ENCODE measurements around the gene FBXO40. TPM values are rescaled to one million over a fixed set of nuclear protein-coding genes. Genes with fewer than 3 reads are reported as not detected.

Gene FBXO40
- total RNA-seq, 2 donors from 2014 or later, result not detected

- Mint-ChIP-seq H3K36me3 (ENCODE audit: low read depth) (no peaks in the 10 kb centered on the region), H3K4me3 (no peak overlapping the region), H3K27me3 (ENCODE audit: insufficient read depth) (no peaks in the 10 kb centered on the region), H3K9me3 (no peaks in the 10 kb centered on the region), H3K27ac (no peak overlapping the region), H3K4me1 (no peaks in the 10 kb centered on the region)
- Histone ChIP-seq H3K27me3 (ENCODE audit: control insufficient read depth, insufficient read depth, low read length, poor library complexity, severe bottlenecking) (no peaks in the 10 kb centered on the region), H3K4me3 (ENCODE audit: low read length) (no peak overlapping the region), H3K27ac (ENCODE audit: low read depth, low read length) (no peak overlapping the region), H3K9ac (ENCODE audit: extremely low read depth, low read length, poor library complexity, severe bottlenecking) (no peak overlapping the region), H3K9me3 (ENCODE audit: control insufficient read depth, low read length) (no peaks in the 10 kb centered on the region), H3K4me1 (ENCODE audit: control insufficient read depth, insufficient read depth, low read length) (no peaks in the 10 kb centered on the region), H3K36me3 (ENCODE audit: control insufficient read depth, insufficient read depth, low read length) (no peaks in the 10 kb centered on the region)
- TF ChIP-seq, protein P1, sequence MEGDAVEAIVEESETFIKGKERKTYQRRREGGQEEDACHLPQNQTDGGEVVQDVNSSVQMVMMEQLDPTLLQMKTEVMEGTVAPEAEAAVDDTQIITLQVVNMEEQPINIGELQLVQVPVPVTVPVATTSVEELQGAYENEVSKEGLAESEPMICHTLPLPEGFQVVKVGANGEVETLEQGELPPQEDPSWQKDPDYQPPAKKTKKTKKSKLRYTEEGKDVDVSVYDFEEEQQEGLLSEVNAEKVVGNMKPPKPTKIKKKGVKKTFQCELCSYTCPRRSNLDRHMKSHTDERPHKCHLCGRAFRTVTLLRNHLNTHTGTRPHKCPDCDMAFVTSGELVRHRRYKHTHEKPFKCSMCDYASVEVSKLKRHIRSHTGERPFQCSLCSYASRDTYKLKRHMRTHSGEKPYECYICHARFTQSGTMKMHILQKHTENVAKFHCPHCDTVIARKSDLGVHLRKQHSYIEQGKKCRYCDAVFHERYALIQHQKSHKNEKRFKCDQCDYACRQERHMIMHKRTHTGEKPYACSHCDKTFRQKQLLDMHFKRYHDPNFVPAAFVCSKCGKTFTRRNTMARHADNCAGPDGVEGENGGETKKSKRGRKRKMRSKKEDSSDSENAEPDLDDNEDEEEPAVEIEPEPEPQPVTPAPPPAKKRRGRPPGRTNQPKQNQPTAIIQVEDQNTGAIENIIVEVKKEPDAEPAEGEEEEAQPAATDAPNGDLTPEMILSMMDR (conservative IDR thresholded peaks at IDR 0.05), result no peak
- DNase-seq, result no peak
Measured at GRCh38 chr3:121651684-121652083, 58.5 kb downstream of the FBXO40 start.

DNA sequence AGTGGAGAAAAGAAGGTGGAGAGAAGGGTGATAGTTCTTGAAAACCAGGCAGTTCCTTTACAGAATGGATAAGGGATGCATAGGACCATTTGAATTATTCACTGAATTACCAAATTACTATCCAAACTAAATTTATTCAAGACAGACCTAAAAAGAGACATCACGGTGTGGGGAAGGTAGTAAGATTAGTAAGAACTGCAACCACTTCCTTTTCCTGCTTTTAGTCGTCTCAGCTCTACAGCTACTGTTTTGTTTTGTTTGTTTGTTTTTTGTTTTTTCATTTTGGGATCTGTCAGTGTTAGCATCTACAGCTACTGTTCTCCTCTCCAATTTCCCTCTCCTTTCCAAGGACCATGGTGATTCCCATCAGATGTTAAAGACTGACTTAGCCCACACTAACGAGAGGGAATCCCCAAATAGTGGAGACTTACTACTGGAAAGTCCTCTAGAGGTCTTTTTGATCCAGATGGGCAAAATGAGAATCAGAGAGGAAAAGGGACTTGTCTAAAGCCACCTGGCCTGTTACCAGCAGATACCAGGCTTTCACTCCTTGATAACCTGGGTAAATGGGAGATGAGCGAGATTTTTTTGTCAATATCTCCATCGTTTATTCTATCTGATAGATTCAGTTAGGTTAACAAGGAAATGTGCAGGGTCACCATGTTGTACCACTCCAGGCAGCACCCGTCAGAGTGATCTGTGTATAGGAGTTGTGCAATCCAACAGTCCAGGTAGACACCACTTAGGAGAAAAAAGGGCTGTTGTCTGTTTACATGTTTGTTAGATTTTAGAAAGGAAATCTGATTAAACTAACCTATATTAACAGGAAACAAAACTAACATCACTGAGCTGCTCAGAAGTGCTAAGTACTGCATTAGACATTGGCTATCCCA, 61.6 kb downstream of the FBXO40 start:
- DNase-seq, result no peak
- H3K9me3 ChIP-seq (ENCODE audit: control insufficient read depth, low read length), result no peaks in the 10 kb centered on the region
- no peak overlapping the region for H3K27ac Mint-ChIP-seq
- no peaks in the 10 kb centered on the region for H3K27me3 Mint-ChIP-seq (ENCODE audit: insufficient read depth)
- WGBS, 2 experiments (ENCODE audit: insufficient coverage in 1 of 2, insufficient read length in 1 of 2), result 93 to 95% methylated on average over 3 to 5 of the region's 6 CpGs
- H3K9me3 Mint-ChIP-seq, result no peaks in the 10 kb centered on the region
- H3K4me3 Mint-ChIP-seq, result no peak overlapping the region
- H3K4me3 ChIP-seq (ENCODE audit: low read length), result no peak overlapping the region
- TF ChIP-seq, protein P1 (conservative IDR thresholded peaks at IDR 0.05), result no peak
- no peaks in the 10 kb centered on the region for H3K4me1 Mint-ChIP-seq
- H3K4me1 ChIP-seq (ENCODE audit: control insufficient read depth, insufficient read depth, low read length), result no peaks in the 10 kb centered on the region
- no peak overlapping the region for H3K9ac ChIP-seq (ENCODE audit: extremely low read depth, low read length, poor library complexity, severe bottlenecking)
- no peaks in the 10 kb centered on the region for H3K36me3 ChIP-seq (ENCODE audit: control insufficient read depth, insufficient read depth, low read length)
- H3K27ac ChIP-seq (ENCODE audit: low read depth, low read length), result no peak overlapping the region
- H3K27me3 ChIP-seq (ENCODE audit: control insufficient read depth, insufficient read depth, low read length, poor library complexity, severe bottlenecking), result no peaks in the 10 kb centered on the region
- H3K36me3 Mint-ChIP-seq (ENCODE audit: low read depth), result no peaks in the 10 kb centered on the region

DNA sequence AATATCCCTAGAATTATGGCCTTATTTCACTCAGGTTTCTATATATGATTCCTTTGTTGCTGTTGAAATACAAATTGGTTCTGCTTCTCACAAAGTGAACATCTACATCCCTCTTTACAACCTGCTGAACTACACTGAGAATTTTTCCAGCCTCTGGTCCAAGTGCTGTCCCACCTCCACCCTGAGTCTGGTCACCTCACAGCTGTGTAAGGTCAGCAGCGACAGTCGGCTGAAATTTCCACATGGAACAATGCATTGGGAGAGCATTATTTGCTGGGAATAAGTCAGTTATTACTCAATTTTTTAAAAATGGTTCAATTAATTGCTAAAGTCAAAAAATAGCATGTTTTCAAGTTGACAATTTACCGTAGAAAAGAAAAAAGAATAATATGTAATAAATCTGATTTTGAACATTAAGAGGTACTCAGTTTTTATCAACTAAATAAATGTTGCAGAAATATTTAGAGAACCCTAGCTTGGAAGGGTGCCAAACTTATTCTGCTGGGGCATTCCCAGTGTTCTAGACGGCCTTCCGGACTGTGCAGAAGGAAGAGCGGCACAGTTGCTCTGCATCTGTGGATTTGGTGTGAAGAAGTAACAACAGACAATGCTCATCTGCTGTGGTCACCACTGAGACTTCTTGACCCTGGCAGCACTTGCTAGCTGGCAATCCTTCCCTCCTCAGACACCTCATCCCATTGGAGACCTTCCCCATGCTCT, 65.7 kb downstream of the FBXO40 start:
- no peak for DNase-seq
- TF ChIP-seq, protein P1 (conservative IDR thresholded peaks at IDR 0.05), result no peak
- no peak overlapping the region for H3K9ac ChIP-seq (ENCODE audit: extremely low read depth, low read length, poor library complexity, severe bottlenecking)
- H3K27ac ChIP-seq (ENCODE audit: low read depth, low read length), result no peak overlapping the region
- Mint-ChIP-seq H3K9me3 (no peaks in the 10 kb centered on the region), H3K27me3 (ENCODE audit: insufficient read depth) (no peaks in the 10 kb centered on the region), H3K4me1 (no peaks in the 10 kb centered on the region), H3K36me3 (ENCODE audit: low read depth) (peaks cover 5% of the 10 kb centered on the region), H3K27ac (no peak overlapping the region), H3K4me3 (no peak overlapping the region)
- 96 to 100% methylated on average over 3 to 6 of the region's 6 CpGs for WGBS, 2 experiments (ENCODE audit: insufficient coverage in 1 of 2, insufficient read length in 1 of 2)
- no peaks in the 10 kb centered on the region for H3K4me1 ChIP-seq (ENCODE audit: control insufficient read depth, insufficient read depth, low read length)
- H3K36me3 ChIP-seq (ENCODE audit: control insufficient read depth, insufficient read depth, low read length), result peaks cover 12% of the 10 kb centered on the region
- H3K27me3 ChIP-seq (ENCODE audit: control insufficient read depth, insufficient read depth, low read length, poor library complexity, severe bottlenecking), result no peaks in the 10 kb centered on the region
- no peaks in the 10 kb centered on the region for H3K9me3 ChIP-seq (ENCODE audit: control insufficient read depth, low read length)
- no peak overlapping the region for H3K4me3 ChIP-seq (ENCODE audit: low read length)

Measured in endodermal cell (in vitro differentiated cells).